Astrocyte of the spinal cord (primary cell): ENCODE results near the gene HSPG2.

Experiments
- DNase-seq: peaks from one replicate; pipeline ENCODE4 v3.0.0; 2011; ENCODE audit warnings: low read depth, low spot score
- H3K4me3 ChIP-seq: 2 replicates; pipeline ENCODE4 v1.5.1; 2011; ENCODE audit warnings: low read depth, mild to moderate bottlenecking, low read length, moderate library complexity
- in situ Hi-C: cut with HindIII; loops from 2 replicates; pipeline ENCODE4 v1.10.0; 2017; ENCODE audit warnings: low sequenced_read_pairs
- TF ChIP-seq, protein P1 (sequence below): IDR thresholded peaks from 2 replicates; pipeline ENCODE4 v1.5.1; 2012; ENCODE audit warnings: low read depth, mild to moderate bottlenecking, low read length, inconsistent platforms

The HSPG2 gene

DNA sequence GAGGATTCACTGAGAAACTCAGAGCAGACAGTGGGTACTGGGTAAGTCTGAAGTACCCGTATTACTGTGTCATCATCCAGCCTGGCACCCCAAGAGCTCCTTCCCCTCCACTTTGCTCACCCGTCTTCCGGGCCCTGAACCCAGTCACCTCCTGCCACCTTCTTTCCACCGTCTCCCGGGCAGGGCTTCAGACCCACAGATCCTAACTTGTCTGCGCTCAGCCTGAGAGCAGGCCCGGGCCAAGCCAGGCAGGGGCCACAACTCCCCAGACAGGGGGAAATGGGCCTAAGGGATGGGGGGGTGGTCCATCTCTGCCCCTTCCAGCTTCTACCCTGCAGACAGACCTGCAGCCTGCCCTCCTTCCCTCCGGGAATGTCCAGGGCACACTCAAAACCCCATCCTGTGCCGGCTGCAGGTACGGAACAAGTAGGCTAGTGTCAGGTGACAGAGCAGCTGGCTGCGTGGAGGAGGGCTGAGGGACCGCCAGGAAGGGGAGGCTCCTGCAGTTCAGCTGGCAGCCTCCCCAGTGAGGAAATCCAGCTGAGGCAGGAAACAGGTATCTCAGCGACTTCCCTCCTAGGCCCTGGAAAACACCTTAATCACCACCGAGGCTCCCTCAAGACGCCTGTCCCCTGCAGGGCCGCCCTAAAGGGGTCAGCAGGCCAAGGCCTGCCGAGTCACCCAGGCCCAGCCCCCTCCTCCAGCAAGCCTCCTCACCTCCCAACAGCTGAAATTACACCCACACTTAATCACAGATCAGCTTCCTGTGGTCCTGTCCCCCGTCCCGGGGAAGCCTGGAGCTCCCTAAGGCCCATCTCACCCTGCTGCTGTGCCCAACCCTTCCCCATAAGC is 3.5 kb downstream of the HSPG2 start:
- no peak for DNase-seq
- TF ChIP-seq, protein P1, sequence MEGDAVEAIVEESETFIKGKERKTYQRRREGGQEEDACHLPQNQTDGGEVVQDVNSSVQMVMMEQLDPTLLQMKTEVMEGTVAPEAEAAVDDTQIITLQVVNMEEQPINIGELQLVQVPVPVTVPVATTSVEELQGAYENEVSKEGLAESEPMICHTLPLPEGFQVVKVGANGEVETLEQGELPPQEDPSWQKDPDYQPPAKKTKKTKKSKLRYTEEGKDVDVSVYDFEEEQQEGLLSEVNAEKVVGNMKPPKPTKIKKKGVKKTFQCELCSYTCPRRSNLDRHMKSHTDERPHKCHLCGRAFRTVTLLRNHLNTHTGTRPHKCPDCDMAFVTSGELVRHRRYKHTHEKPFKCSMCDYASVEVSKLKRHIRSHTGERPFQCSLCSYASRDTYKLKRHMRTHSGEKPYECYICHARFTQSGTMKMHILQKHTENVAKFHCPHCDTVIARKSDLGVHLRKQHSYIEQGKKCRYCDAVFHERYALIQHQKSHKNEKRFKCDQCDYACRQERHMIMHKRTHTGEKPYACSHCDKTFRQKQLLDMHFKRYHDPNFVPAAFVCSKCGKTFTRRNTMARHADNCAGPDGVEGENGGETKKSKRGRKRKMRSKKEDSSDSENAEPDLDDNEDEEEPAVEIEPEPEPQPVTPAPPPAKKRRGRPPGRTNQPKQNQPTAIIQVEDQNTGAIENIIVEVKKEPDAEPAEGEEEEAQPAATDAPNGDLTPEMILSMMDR = no peak
- in situ Hi-C loops = no loop called here
- no peak overlapping the region for H3K4me3 ChIP-seq

DNA sequence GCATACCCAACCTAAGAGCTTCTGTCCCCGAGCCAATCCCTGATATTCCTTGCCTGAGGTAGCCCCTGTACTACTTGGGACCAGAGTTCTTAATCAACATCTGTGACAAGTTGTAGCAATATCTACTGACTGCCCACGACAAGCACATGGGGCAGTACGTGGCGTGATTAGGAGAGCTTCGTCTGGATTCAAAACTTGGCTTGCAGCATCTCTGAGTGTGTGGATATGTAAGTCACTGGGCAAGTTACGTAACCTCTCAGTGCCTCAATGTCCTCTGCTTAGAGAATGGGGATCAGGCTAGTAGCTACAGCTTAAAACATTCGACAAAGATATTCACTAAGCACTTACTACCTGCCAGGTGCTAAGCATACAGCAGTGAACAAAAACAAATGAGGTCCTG is 5.0 kb downstream of the HSPG2 start:
- no peak for DNase-seq
- TF ChIP-seq, protein P1 = no peak
- in situ Hi-C loops = no loop called here
- H3K4me3 ChIP-seq = no peak overlapping the region

DNA sequence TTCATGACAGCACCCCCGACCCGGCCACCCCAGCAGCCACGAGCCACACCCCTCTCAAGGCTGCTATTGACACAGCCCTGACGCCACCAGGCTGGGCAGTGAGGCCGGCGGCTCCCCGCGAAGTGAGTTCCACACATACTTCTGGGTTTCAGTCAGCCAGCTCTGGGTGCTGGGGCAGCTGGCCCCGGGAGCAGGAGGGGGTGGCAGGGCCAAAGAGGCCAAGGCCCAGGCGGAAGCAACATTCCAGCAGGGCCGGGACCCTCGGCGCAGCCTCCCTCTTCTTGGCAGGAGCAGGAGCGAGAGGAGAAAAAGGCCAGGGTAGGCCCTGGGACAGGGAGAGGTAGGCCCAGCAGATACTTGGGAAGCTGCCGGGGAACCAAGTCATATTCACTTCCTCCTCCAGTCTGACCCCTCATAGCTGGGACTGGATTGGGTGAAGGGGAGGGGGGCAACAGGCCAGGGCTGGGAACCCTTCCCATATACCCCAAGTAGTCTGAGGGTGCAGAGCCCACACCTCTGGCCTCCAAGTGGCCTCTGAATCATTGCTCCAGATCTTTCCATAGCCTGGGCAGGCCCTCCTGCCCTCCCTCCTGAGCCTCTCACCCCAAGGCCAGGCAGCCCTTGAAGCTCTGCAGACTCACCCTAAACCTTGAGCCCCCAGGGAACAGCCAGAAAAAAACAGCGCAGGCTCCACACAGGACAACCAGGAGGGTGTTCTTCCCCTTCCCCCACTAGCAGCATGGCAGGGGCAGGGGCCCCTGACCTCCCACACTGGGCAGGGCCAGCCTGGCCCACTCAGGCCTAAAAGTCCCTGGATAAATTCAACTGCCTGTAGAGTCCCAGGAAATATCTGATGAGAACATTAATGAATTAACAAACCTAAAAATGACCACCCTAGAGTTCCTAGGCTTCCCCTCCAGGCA is 5.7 kb downstream of the HSPG2 start:
- TF ChIP-seq, protein P1 = no peak
- DNase-seq = peak; percentile 88
- no peak overlapping the region for H3K4me3 ChIP-seq
- in situ Hi-C loops = no loop called here

DNA sequence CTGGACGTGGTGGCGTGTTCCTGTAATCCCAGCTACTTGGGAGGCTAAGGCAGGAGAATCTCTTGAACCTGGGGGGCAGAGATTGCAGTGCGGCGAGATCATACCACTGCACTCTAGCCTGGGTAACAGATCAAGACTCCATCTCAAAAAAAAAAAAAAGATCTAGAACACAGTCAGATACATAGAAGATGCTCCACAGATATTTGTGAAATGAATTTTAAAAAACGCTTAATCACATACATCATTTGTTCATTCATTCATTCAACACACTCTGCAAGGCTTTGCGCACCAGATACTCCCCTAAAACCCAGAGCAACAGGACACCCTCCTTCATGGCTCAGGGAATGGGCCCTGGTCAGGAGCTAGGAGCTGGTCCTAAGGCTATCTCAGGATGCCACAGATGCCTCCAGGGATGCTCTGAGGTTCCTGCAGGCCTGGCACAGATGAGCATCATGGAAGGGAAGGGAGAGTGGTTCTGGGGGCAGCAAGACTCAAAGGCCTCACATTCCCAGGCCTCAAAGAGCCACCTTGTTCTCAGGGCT is 6.4 kb downstream of the HSPG2 start:
- TF ChIP-seq, protein P1 = no peak
- no peak overlapping the region for H3K4me3 ChIP-seq
- no peak for DNase-seq
- in situ Hi-C loops = no loop called here

DNA sequence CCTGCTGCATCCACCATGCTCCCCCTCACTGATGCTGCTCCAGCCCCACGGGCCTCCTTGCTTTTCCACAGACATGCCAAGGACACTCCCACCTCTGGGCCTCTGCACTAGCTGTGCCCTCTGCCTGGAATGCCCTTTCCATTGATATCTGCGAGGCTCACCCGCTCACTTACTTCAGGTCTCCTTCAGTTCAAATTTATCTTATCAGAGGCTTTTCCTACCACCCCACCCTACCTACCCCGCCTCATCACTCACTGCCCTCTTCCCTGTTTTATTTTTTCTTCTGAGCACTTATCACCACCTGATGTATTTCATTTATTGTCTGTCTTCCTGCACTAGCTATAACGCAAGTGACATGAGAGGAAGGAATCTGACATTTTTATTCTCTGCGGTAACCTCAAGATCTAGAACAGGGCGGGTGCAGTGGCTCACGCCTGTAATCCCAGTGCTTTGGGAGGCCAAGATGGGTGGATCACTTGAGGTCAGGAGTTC is 7.0 kb downstream of the HSPG2 start:
- H3K4me3 ChIP-seq = no peak overlapping the region
- in situ Hi-C loops = no loop called here
- no peak for DNase-seq
- TF ChIP-seq, protein P1 = no peak

DNA sequence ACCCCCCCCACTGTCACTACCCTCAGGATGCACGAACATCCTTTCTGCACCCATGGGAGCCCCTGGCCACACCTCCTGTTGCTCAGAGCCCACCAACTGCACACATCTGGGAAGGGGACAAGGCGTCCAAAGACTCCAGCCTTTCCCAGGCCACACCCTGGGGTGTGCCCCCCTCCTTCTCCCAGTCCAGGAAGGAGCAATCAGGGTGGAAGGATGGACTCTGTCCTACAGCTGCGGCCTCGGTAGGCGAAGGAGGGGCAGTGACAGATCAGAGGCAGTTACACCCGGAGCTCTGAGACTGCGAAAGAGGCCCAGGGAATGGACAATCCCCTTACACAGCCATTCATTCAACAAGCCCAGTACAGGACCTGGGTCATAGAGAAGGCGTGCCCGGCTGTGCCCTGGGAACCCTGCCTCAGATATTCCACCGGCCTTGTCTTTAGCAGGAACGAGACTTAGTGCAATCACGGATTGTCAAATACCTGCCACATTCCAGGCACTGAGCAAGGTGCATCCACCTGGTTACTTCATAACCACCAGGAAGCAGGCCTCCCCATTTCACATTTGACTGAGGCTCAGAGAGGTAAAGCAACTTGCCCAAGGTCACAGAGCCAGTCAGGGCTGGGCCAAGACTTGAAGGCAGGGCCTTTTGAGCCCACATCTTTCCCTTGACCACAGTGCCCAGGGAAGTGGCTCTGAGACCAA is 9.4 kb downstream of the HSPG2 start:
- in situ Hi-C loops = no loop called here
- TF ChIP-seq, protein P1 = no peak
- no peak for DNase-seq

More for the DNA sequence above, 9.4 kb downstream of the HSPG2 start:
- no peak overlapping the region for H3K4me3 ChIP-seq
